ENCODE measurements around the gene PALLD.

- TF ChIP-seq CTCF (conservative IDR thresholded peaks at IDR 0.05; ENCODE audit: low read depth, low read length) (no peak), EZH2 (IDR thresholded peaks at IDR 0.05; ENCODE audit: low read length, unreplicated experiment) (no peak), EZH2phosphoT487 (IDR thresholded peaks at IDR 0.05; ENCODE audit: borderline replicate concordance, low read length) (no peak)
These were observed 219.7 kb downstream of the PALLD start for GRCh38 chr4:168716406-168717129.
